Neural progenitor cell (in vitro differentiated cells): ENCODE results near the gene NME2.

Experiments used
- EZH2 ChIP-seq: fragments of 200-600 bp; sonication (generic); IDR thresholded peaks from 2 replicates; pipeline ENCODE4 v1.6.1; 2017; ENCODE audit warnings: antibody characterized with exemption, mild to moderate bottlenecking, moderate library complexity
- TF ChIP-seq, protein P1 (sequence below): fragments of 200-600 bp; sonication (generic); IDR thresholded peaks from 2 replicates; pipeline ENCODE4 v1.5.1; 2017; ENCODE audit warnings: antibody characterized with exemption, mild to moderate bottlenecking

DNA sequence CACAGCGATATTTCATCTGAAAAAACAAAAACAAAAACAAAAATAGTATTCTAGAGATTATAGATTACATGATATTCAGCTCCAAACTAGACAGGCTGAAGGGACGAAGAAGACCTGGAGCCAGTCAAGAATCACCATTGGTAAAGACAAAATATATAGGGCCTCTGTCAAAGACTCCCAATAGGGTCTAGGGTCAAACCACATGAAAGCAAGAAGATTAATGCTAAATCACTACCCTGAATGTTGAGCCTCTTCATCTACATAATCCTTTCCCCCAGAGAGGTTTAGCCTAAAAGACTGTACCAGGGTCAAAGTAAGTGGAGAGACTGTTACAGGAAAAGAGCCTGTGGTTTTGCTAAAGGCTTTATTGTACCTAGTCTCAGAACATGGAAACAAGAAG, 23.6 kb upstream of the NME2 start:
- TF ChIP-seq EZH2: no peak
- TF ChIP-seq, protein P1, sequence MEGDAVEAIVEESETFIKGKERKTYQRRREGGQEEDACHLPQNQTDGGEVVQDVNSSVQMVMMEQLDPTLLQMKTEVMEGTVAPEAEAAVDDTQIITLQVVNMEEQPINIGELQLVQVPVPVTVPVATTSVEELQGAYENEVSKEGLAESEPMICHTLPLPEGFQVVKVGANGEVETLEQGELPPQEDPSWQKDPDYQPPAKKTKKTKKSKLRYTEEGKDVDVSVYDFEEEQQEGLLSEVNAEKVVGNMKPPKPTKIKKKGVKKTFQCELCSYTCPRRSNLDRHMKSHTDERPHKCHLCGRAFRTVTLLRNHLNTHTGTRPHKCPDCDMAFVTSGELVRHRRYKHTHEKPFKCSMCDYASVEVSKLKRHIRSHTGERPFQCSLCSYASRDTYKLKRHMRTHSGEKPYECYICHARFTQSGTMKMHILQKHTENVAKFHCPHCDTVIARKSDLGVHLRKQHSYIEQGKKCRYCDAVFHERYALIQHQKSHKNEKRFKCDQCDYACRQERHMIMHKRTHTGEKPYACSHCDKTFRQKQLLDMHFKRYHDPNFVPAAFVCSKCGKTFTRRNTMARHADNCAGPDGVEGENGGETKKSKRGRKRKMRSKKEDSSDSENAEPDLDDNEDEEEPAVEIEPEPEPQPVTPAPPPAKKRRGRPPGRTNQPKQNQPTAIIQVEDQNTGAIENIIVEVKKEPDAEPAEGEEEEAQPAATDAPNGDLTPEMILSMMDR: no peak
